HG03095 (cell line): ENCODE results near the gene ASAP2.
"Not testable (repeated sequence)": the region's sequence is repeated elsewhere in the genome, so short reads cannot be mapped to it uniquely, and the experiment has no call there.

ENCODE experiments used
- ATAC-seq: cut with Tn5 transposase; IDR thresholded peaks from one replicate; pipeline ENCODE4 v1.9.1; 2021; ENCODE audit warnings: moderate library complexity; ENCODE audit not compliant: unreplicated experiment

Gene ASAP2

DNA sequence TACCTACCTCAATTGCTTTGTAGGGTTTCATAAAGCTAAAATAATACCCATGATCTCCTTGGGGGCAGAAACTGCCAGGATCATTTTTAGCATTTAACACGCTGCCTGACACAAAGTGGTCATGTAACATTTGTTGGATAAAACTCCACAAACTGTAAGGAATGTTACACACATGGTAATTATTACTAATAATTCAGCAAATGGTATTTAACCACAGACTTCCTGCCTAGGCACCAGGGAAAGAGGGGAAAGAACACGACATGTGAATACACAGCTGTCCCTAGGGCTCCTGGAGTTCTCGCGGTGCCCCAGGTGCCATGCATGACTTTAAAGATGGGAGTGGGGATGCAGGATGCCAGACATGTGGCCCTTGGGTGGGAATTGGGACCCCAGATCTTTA, 43.5 kb downstream of the ASAP2 start:
- ATAC-seq = no peak

DNA sequence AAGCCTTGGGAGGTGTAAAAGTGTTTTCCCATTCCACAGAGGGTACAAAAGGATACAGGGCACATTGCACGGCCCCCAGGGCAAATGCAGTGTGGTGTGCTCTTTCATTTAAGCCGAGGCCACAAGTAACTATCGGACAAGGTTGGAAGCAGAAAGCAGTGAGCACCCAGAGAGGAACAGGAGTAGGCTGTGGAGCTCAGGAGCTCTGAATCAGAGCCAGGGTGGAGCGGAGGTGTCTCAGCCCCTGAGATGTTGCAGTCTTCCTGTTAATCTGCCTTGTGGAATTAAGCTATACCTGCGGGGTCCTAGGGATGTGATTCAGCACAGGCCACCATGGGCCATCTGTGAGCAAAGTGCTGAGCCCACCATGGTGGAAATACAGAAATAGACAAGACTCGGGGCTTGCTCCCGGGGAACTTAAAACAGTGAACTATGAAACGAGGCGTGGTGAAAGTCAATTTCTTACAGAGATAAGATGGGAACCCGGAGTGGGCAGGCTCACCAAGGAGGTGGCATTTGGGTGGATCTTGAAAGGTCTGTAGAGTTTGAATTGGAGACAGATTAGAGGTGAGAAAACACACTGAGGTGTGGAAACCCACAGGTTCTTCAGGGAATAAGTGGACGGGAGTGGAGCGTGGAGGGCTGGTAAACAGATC, 44.0 kb downstream of the ASAP2 start:
- no peak for ATAC-seq

DNA sequence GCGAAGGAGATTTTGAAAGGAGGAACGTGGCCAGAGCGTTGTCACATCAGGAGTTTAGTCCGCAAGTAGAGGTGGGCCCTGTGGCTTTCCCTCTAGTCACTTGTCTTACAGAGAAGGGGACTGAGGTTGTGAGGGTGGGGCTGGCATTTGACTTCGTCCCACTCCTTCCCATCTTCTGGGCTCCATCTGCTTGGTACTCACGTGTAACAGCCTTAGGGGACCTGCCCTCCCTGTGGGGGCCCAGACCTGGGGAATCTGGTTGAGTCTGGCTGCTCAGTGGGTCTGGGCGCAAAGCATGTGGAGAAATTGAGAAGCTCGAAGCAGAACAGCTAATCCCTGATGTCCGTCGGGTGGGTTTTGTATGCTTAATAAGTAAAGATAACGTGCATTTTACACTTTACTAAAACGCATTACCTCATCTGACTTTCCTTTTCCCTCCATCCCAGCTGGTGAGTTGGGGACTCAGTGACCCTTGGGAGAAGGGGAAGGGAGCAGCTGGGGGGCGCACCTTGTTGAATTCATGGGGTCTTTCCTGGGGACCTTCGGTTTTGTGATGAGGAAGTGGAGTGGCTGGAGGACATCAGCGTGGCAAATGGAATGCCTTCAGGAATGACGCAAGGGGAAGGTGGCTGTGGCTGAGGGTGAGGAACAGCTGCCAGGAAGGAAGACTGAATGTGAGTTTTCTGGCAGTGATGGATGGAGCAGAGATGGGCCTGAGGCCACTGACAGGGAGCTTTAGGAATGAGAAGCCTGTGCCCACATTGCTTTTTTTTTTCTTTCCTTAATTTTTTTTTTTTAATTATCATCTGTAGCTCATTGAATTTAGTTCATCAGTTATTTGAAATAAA, 44.8 kb downstream of the ASAP2 start:
- ATAC-seq = no peak

DNA sequence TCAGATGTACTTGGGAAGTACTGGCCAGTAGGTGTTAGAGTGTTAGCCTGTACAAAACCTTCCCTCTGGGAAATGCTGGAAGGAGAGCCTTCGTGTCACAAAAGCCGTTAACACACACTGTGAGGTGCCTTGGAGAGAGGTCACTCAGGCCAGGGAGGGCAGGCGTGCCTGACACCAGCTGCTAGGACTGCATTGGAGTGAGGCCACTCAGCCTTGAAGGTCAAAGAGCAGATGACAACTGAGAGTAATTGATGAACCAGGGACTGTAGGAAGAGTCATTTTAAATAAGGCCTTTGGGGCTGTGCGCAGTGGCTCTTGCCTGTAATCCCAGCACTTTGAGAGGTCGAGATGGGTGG, 45.4 kb downstream of the ASAP2 start:
- ATAC-seq = no peak

DNA sequence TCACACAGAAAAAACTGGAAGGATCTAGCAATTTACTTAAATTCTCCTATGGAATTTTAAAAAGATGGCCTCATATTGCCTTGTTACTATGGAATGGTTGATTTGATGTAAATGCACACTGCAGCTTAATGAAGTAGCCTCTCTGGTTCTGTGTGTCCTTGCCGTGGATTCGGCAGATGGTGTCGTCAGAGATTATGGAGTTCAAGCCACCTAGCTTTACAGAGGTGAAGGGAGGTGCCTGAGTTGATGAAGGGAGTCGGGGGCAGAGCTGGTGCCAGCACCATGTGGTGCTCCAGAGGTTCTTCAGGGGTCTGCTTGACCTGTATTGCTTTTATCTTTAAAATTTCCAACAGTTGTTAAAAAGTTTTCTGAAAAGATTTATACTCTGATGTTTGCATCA, 48.8 kb downstream of the ASAP2 start:
- no peak for ATAC-seq

DNA sequence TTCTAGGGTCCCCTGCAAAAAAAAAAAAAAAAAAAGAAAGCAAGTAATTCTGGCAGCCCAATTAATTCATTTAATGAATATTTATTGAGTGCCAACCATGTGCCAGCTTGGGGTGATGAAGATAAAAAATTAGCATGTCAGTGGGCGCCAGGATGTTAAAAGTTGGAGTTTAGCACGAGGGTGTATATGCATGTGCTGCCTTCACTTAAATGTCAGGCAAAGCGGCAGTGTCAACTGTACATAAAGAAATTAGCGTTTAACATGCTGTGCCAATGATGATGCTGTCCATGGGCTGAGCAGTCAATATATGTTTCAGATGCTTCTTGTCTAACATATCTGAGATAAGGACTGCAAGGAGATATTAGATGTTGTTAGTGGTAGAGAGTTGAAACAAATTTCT, 49.5 kb downstream of the ASAP2 start:
- no peak for ATAC-seq

DNA sequence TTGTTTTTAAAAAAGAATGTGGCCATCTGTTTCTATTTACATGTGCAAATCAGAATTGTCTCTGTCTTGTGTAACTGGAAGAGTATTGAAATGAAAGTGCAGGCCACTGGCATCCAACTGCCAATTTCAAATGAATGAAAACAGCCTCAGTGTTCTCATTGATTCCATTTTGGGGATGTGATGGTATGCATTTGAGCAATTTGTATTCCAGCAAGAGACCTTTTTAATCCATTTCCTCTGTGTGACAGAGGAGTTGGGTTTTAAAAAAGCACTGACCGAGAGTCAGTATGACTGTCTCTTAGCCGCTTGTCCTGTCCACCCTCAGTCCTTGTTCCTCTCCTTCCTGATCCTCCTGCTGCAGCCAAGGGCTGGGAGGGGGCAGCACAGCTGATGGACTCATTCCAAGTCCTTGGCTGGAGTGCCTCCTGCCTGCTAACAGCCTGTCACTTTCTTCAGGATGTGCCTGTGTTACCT, 50.0 kb downstream of the ASAP2 start:
- no peak for ATAC-seq

DNA sequence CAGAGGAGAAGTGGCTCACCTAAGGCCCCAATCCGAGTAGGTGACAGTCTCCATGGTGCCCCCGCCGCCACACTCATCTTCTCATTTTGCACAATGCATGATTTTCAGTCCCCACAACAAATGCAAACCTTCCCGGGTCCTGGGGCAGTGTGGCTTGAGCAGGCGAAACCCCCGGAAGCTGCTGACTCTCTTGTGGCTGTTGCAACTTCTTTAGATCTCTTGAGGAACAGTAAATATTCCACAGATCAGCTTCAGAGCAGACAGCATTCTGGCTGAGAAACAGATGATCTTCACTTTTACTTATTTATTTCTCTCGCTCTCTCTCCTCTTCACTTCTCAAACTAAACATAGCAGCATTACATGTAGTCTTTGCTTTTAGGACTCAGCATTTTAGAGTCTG, 51.9 kb downstream of the ASAP2 start:
- ATAC-seq = no peak

DNA sequence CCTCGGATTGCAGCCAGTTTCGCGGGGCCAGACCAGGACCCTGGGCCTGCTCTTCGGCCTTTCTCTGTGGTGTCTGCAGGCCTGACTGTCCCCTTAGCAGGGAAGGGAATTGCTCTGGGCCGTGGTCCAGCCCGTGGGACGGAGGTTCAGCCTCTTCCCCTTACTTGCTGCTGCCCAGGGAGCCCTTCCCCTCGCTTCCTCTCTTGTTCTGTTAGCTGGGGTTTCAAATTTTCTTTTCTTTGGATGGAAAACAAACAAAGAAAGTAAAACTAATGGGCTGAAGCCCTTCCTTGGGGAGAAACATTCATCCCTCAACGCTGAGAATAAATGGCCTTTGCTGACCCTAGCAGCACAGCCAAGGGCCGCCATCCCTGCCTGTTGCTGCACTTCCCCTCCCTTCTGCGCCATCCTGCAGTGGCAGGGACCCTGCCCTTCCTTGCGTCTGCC, 52.4 kb downstream of the ASAP2 start:
- no peak for ATAC-seq

DNA sequence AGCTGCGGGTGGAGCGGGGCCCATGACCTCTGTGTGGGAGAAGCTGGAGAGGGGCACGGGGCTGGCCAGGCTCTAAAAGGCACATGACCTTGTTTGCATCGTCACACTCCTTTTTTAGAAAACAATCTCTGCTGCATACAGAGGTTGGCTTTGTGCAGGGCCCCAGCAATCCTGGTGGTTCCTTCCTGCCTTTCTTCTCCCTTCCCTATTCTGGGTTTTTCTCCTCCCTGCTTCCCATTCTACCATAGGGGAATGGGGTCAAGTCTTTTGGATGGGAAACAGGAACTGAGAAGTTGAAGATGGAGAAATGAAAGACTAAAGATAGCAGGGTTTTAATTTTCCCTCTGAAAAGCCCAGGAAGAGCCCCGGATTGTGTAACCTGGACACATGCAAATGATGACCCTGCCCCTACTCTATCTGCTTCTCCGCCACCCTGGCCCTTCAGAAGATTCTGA, 53.9 kb downstream of the ASAP2 start:
- no peak for ATAC-seq

DNA sequence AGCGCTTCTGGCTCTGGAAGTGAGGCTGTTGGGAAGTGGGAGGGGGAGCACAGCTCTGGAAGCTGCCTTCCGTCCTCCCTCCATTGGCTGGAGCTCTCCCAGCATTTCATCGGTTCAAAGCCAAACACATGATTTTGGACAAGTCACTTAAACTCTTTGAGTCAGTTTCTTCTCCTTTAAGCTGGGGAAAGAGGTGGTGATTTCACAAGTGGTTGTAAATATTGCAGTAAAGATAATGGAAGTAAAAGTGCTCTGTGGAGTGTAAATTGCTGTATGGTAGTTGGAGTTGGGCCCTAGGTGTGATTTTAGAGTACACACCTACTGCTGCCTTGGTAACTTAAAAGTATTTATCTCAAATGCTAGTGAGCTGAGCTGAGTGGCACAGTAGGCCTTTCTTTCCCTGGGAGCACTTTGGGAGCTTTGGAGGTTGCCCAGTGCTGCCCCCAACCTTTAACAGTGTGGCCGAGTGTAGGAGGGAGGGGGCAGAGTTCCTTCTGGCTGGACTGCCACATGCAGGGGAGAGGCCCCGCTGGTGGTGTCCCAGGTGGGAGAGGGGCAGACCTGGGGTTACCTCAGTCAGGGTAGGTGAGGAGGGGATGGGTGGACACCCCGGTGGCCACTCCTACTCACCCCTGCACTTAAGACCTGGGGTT, 54.7 kb downstream of the ASAP2 start:
- ATAC-seq = no peak

DNA sequence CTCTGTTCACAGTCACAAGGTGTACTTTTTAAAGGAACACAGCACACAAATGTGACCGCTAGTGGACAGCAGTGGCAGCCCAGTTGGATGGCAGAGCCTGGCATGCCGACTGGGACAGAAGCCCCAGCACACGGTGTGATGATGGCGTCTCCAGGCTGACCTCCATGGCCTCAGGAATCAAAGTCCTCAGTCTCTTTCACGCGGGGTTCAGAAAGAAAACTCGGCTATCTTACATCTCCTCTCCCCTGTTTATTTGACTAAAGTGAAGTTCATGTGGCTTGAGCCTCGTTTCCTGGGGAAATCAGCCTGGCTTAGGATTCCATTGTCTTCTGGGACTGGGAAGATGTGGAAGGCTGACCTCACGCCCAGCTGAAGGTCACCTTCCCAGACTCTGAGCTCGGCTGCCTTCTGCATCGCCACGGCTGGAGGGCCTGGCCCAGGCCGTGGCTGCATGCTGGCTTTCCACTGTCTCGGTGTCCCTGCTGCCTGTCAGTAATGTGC, 56.1 kb downstream of the ASAP2 start:
- no peak for ATAC-seq

DNA sequence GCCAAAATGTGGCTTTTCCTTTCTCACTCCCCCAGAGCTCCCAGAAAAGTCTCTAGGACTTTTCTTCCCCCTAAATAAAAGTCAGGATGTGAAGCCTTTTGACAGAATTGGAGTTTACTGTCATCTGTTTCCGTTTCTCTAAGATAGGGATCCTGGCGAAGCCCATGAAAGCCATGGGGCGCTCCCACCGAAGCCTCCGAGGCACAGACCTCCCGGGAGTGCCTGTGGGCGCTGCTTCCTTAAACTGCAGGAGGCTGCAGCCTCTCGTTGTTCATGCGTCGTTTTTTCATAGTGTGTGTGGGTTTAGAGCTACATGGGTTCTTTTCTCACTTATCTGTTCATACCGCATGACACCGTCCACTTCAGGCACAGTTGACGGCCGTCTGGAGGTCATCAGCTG, 56.8 kb downstream of the ASAP2 start:
- no peak for ATAC-seq

DNA sequence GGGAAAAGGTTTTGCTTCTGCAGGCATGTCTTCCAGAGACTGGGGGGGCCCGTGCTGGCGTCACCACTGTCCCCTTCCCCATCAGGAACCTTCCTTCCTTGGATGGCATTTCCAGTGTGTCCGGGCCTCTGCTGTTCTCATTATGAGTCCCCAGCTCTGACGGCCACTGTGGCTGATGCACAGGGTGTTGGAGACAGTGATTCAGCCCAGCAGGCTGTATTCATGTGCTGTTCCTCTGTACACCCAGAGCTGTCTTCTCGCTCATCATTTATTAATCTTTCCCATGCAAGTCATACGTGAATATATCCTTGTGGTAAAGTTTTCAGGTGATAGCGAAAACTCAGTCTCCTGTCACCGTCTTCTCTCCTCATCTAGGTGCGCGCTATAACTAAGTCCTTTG, 57.7 kb downstream of the ASAP2 start:
- no peak for ATAC-seq

DNA sequence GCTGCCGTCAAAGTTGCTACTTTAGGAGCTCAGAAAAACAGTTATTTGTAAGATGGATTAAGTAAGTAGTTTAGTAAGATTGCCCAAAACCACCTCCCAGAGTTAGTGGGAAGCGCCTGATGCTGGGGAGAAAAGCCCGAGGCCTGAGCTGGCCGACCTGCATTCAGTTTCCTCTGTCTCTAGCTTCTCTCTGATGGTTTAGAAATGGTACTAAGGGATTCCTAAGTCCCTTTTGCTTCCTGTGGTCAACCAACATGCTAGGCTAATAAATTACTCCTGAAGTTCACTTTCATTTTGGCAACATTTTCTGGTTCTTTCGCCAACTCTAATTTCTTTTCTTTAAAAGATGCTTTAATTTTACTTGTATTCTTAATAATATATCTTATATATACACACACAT, 60.1 kb downstream of the ASAP2 start:
- no peak for ATAC-seq

DNA sequence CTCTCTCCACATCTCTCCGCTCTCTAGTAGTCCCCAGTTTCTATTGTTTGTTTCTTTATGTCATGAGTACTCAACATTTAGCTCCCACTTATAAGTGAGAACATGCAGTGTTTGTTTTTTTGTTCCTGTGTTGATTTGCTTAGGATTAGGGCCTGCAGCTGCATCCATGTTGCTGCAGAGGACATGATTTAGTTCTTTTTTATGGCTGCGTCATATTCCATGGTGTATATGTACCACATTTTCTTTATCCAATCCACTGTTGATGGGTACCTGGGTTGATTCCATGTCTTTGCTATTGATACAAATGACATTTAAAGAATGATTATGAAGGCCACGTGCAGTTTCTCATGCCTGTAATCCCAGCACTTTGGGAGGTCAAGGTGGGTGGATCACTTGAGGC, 60.7 kb downstream of the ASAP2 start:
- ATAC-seq = not testable (repeated sequence)

DNA sequence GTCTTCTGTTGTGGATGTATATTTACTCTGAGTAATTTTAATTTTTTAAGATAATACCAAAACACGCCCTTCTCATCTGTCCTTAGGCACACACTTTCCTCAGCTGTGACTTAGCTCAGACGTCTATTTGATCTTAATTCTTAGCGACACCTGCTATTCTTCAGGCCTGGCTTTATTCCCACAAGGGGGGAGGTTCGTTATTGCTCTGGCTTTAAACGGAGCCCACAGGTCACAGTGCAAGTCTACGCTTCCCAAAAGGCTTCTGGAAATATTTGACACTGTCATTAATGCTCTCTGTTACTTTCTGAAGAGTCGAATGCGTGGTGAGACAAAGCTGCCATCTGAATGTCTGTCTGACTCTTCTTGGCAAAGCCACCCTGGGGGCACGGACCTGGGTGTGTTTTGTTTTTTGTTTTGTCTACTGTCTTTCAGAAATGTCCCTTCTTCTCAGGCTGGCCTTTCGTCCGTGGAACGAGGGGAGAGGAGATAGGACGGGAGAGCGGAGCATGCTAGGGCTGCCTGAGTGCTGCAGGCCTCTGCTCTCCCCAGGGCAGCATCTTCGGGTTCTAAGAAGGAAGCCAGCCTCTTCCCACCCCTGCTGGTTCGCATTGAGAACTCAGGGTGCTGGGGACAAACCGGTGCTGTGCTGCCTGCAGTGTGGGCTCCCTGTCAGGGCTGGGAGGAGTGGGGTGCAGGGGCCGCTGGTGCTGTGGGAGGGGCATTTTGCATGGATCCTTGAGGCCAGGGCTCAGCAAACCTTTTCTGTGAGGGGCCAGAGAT, 61.9 kb downstream of the ASAP2 start:
- ATAC-seq = no peak

DNA sequence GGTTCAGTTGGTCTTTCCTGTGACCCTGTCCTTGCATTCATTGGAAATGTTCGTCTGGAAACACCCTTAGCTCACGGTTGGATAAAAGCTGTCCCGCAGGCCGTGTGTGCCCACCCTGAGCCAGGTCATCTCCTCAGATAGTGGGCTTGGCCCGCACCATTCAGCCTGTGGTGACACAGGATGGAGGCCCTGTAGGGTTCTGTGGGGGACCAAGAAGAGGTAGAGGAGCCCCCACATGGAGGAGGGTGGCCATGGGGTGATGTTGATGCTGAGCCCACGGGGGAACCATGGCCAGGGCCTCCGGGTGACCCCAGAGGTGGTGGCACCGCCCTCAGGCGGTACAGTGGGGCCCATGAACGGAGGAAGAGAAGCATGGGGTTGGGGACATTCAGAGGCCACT, 62.7 kb downstream of the ASAP2 start:
- no peak for ATAC-seq

DNA sequence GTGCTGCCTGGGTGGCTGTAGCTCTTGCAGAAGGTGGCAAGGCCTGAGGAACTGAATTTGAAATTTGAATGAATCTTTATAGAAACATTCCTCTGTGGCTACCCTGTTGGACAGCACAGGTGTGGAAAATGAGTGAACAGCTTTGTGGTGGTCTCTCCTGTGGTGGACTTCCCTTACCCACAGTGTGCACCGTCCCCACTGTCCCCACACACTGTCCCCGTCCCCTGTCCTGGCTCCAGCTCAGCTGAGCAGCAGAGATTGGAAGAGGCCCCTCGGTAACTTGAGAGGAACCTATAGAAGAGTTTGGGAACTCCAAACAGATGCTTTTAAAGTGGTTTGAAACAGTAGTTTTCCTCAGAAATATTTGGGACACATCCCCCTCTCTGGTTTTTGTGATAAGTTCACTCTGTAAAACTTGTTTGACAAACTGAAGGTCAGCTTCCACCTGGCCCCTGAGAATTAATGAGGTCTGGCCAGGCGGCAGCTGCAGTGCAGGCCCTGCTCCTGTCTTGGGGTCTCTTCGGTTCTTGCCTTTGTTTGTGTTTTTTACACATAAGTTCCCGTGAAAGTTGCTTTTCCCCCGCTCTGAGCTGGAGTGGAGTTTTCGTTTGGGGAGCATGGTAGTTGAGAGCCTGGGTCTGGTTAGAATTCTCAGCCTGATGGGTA, 63.2 kb downstream of the ASAP2 start:
- no peak for ATAC-seq

DNA sequence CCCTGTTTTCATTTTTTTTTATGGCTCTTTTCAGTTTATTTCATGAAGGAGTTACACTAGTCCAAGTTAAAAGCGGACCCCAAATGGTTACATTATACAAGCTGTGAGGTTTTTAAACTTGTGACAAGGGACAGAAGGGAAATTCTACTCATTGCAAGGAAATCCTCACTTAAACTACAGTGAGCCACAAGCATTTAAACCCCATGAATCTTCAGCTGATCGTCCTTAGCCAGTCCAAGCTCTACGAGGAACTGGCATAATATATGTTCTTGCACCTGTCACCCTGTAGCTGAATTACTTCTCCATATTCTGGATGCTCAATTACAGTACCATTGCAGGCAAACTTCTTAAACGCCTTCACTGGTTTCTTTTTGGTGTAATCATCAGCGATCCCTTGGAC, 64.5 kb downstream of the ASAP2 start:
- ATAC-seq = no peak
